Tibial nerve (tissue), 4 donors: ENCODE results near the gene ZBTB20.

Source experiments
- CTCF ChIP-seq, 5 experiments: fragments of 200-600 bp in 3 of 5; fragments of 450-650 bp in 2 of 5; sonication (generic) in 3 of 5; IDR thresholded peaks; one replicate each; pipeline ENCODE4 v1.5.1; 2016 to 2019; ENCODE audit warnings: antibody characterized with exemption in 5 of 5, mild to moderate bottlenecking in 3 of 5, moderate library complexity in 2 of 5
- EP300 ChIP-seq, 2 donors: sonication (generic); formaldehyde crosslinking; IDR thresholded peaks; one replicate each; pipeline ENCODE4 v1.6.1; 2017; ENCODE audit warnings: antibody characterized with exemption in 2 of 2, mild to moderate bottlenecking in 1 of 2
- POLR2A ChIP-seq, 2 donors: fragments of 450-650 bp; IDR thresholded peaks; one replicate each; pipeline ENCODE4 v1.6.1; 2017; ENCODE audit warnings: antibody characterized with exemption in 2 of 2, mild to moderate bottlenecking in 2 of 2, moderate library complexity in 2 of 2

- no peak for TF ChIP-seq CTCF (IDR thresholded peaks at IDR 0.05)
- no peak for TF ChIP-seq POLR2A (IDR thresholded peaks at IDR 0.05)
- no peak for TF ChIP-seq EP300 (IDR thresholded peaks at IDR 0.05)
Observed at GRCh38 chr3:115190747-115191146, 43.7 kb upstream of the ZBTB20 start.
